B cell (primary cell): ENCODE data around the gene ADRM1. TPM values are rescaled to one million over a fixed set of nuclear protein-coding genes. Genes with fewer than 3 reads are reported as not detected.

Source experiments
- ATAC-seq: fragments of 200-7000 bp; cut with Tn5 transposase; one replicate; pipeline ENCODE4 v1.10.0; 2021; ENCODE audit warnings: low read depth, mild to moderate bottlenecking, moderate number of reproducible peaks, moderate library complexity
- CTCF ChIA-PET: fragments of 350-600 bp; sonication (Branson Sonifier 250); formaldehyde crosslinking; loops from one replicate; lab custom pipeline; 2021; ENCODE audit warnings: antibody characterized with exemption, inconsistent platforms; lab: Charles Lee
- POLR2A ChIA-PET: fragments of 350-600 bp; sonication (Branson Sonifier 250); formaldehyde crosslinking; loops from one replicate; lab custom pipeline; 2021; ENCODE audit warnings: antibody characterized with exemption; lab: Charles Lee
- DNase-seq: peaks from one replicate; pipeline ENCODE4 v3.0.0; 2013
- H2AFZ ChIP-seq: 2 replicates; pipeline ENCODE4 v1.6.1; 2012; ENCODE audit warnings: mild to moderate bottlenecking, low read depth, low read length; ENCODE audit not compliant: insufficient read depth, poor library complexity, severe bottlenecking
- H3K27ac ChIP-seq, 2 donors: 1 replicate in 1 of 2; 2 replicates in 1 of 2; pipeline ENCODE4 v1.5.1; 2012 to 2013; ENCODE audit warnings: low read length in 2 of 2, mild to moderate bottlenecking in 2 of 2, moderate library complexity in 1 of 2
- H3K27me3 ChIP-seq, 4 experiments: fragments of 200-600 bp in 1 of 4; sonication (generic) in 1 of 4; replicated peaks in 1 of 4; 1 replicate in 2 of 4; 2 replicates in 2 of 4; pipeline versions ENCODE4 v1.6.1 to v1.7.0; 2013 to 2016; ENCODE audit warnings: low read length in 3 of 4, mild to moderate bottlenecking in 2 of 4, mixed read lengths in 1 of 4, moderate library complexity in 1 of 4; ENCODE audit not compliant: insufficient read depth in 4 of 4, control insufficient read depth in 3 of 4; ENCODE audit errors: control extremely low read depth in 1 of 4
- H3K36me3 ChIP-seq, 2 experiments: replicated peaks in 1 of 2; 1 replicate in 1 of 2; 2 replicates in 1 of 2; pipeline versions ENCODE4 v1.6.1 to v1.7.1; 2013; ENCODE audit warnings: low read length in 1 of 2; ENCODE audit not compliant: insufficient read depth in 2 of 2, control insufficient read depth in 1 of 2; ENCODE audit errors: control extremely low read depth in 1 of 2, extremely low read depth in 1 of 2
- H3K4me1 ChIP-seq, 2 donors: fragments of 200-600 bp in 1 of 2; sonication (generic) in 1 of 2; 1 replicate in 1 of 2; 2 replicates in 1 of 2; pipeline versions ENCODE4 v1.5.1 to v1.6.1; 2013 to 2017; ENCODE audit warnings: low read length in 2 of 2; ENCODE audit not compliant: control insufficient read depth in 2 of 2, insufficient read depth in 2 of 2
- H3K4me2 ChIP-seq: replicated peaks from 2 replicates; pipeline ENCODE3; 2012; ENCODE audit warnings: mild to moderate bottlenecking, low read depth, low read length; ENCODE audit not compliant: poor library complexity, severe bottlenecking
- H3K4me3 ChIP-seq, 5 experiments: fragments of 200-600 bp in 1 of 5; sonication (generic) in 1 of 5; 1 replicate in 3 of 5; 2 replicates in 2 of 5; pipeline versions ENCODE4 v1.5.1 to v1.7.0; 2011 to 2016; ENCODE audit warnings: low read length in 4 of 5, mild to moderate bottlenecking in 4 of 5, low read depth in 2 of 5, control low read depth in 1 of 5, moderate library complexity in 1 of 5; ENCODE audit not compliant: insufficient read depth in 1 of 5; ENCODE audit errors: control extremely low read depth in 1 of 5, extremely low read depth in 1 of 5
- H3K79me2 ChIP-seq: fragments of 200-600 bp; sonication (generic); one replicate; pipeline ENCODE4 v1.6.0; 2016; ENCODE audit warnings: low read length; ENCODE audit not compliant: control insufficient read depth, insufficient read depth
- H3K9ac ChIP-seq: fragments of 200-600 bp; sonication (generic); 2 replicates; pipeline ENCODE4 v1.6.1; 2017; ENCODE audit warnings: mild to moderate bottlenecking, low read length, moderate library complexity
- H3K9me3 ChIP-seq, 3 donors: one replicate each; pipeline versions ENCODE4 v1.6.1 to v1.7.1; 2013; ENCODE audit warnings: low read length in 2 of 3; ENCODE audit not compliant: control insufficient read depth in 2 of 3, insufficient read depth in 1 of 3; ENCODE audit errors: control extremely low read depth in 1 of 3
- H4K20me1 ChIP-seq: 2 replicates; pipeline ENCODE4 v1.6.0; 2012; ENCODE audit warnings: mild to moderate bottlenecking, low read length; ENCODE audit not compliant: insufficient read depth, control insufficient read depth, poor library complexity, severe bottlenecking
- H3K27ac Mint-ChIP-seq: one replicate; pipeline ENCODE4 v1.8.0; 2021; ENCODE audit warnings: mixed read lengths
- H3K27me3 Mint-ChIP-seq: one replicate; pipeline ENCODE4 v1.8.0; 2021; ENCODE audit warnings: mixed read lengths
- H3K4me1 Mint-ChIP-seq: one replicate; pipeline ENCODE4 v1.8.0; 2021; ENCODE audit warnings: mixed read lengths
- H3K4me3 Mint-ChIP-seq: one replicate; pipeline ENCODE4 v1.8.0; 2021; ENCODE audit warnings: mixed read lengths
- H3K9me3 Mint-ChIP-seq: one replicate; pipeline ENCODE4 v1.8.0; 2022; ENCODE audit warnings: mixed read lengths; ENCODE audit not compliant: insufficient read depth
- CTCF ChIP-seq: fragments of 200-600 bp; IDR thresholded peaks from one replicate; pipeline ENCODE4 v1.8.0; 2022; ENCODE audit warnings: antibody characterized with exemption, mild to moderate bottlenecking
- EZH2 ChIP-seq: IDR thresholded peaks from 2 replicates; pipeline ENCODE4 v1.6.1; 2012; ENCODE audit warnings: borderline replicate concordance, low read depth, mild to moderate bottlenecking, moderate library complexity, low read length; ENCODE audit not compliant: insufficient read depth, poor library complexity, severe bottlenecking
- WGBS: methylation state at CpG from one replicate; pipeline ENCODE4 v1.1.5; 2013; ENCODE audit warnings: missing lambda C conversion rate; ENCODE audit not compliant: insufficient coverage; 5-methylcytosine and 5-hydroxymethylcytosine counted together
- intact Hi-C: fragments of 100-400 bp; cut with micrococcal nuclease; formaldehyde crosslinking; loops from one replicate; pipeline ENCODE4 v1.10.0; 2022
- polyA plus RNA-seq: library from polyadenylated mRNA; depleted of rRNA; stranded (reverse); fragments of >200 nt; gene quantifications from 2 replicates; pipeline ENCODE4 v1.2.3, GENCODE V29; 2012
- total RNA-seq, 2 donors: library from RNA; stranded (reverse); fragments of 120-200 nt in 1 of 2; gene quantifications; 1 replicate in 1 of 2; 2 replicates in 1 of 2; pipeline versions ENCODE4 v1.2.3 to v1.2.4, GENCODE V29; 2013 to 2022

The ADRM1 gene
- total and polyA plus RNA-seq, 2 donors (not counting 1 experiment from before 2014, with no cell fraction given), result 73.9 to 87.2 TPM

- Histone ChIP-seq H3K79me2 (no peaks in the 10 kb centered on the region), H3K27me3 (no peaks in the 10 kb centered on the region), H3K4me2 (no peak overlapping the region), H3K4me1 (no peaks in the 10 kb centered on the region), H3K36me3 (peaks cover 0 to 16% of the 10 kb centered on the region in 2 experiments), H3K9ac (no peak overlapping the region), H4K20me1 (no peaks in the 10 kb centered on the region), H3K27ac (no peak overlapping the region), H3K9me3 (no peaks in the 10 kb centered on the region), H2AFZ (no peak overlapping the region), H3K4me3 (no peak overlapping the region)
- DNase-seq, result no peak
- intact Hi-C loops, result no loop called here
- no peaks in the 10 kb centered on the region for H3K27me3 Mint-ChIP-seq
- no peaks in the 10 kb centered on the region for H3K4me1 Mint-ChIP-seq
- no peak overlapping the region for H3K4me3 Mint-ChIP-seq
- no peaks in the 10 kb centered on the region for H3K9me3 Mint-ChIP-seq
- 93% methylated on average over 6 of the region's 7 CpGs for WGBS
- POLR2A ChIA-PET, result no interaction called here
- CTCF ChIA-PET, result no interaction called here
- ATAC-seq, result peak; percentile 44
- TF ChIP-seq EZH2, result no peak
- TF ChIP-seq CTCF, result no peak
- H3K27ac Mint-ChIP-seq, result no peak overlapping the region
Measured at GRCh38 chr20:62321521-62321948, 18.7 kb downstream of the ADRM1 start.

GRCh38 chr20:62321975-62322374, 19.2 kb downstream of the ADRM1 start:
- Histone ChIP-seq H3K4me3 (no peak overlapping the region), H3K4me1 (no peaks in the 10 kb centered on the region), H3K27me3 (no peaks in the 10 kb centered on the region), H4K20me1 (no peaks in the 10 kb centered on the region), H3K36me3 (peaks cover 0 to 14% of the 10 kb centered on the region in 2 experiments), H3K9ac (no peak overlapping the region), H3K4me2 (no peak overlapping the region), H3K27ac (no peak overlapping the region), H2AFZ (no peak overlapping the region), H3K79me2 (no peaks in the 10 kb centered on the region), H3K9me3 (no peaks in the 10 kb centered on the region)
- 95% methylated on average over 16 of the region's 16 CpGs for WGBS
- ChIA-PET POLR2A (no interaction called here), CTCF (no interaction called here)
- H3K27me3 Mint-ChIP-seq, result no peaks in the 10 kb centered on the region
- no peak for TF ChIP-seq EZH2
- TF ChIP-seq CTCF, result no peak
- no peak for ATAC-seq
- H3K9me3 Mint-ChIP-seq, result no peaks in the 10 kb centered on the region
- no peaks in the 10 kb centered on the region for H3K4me1 Mint-ChIP-seq
- intact Hi-C loops, result no loop called here
- H3K27ac Mint-ChIP-seq, result no peak overlapping the region
- DNase-seq, result no peak
- no peak overlapping the region for H3K4me3 Mint-ChIP-seq
